Measurements from ENCODE around the gene COPB2.

Gene COPB2

DNA sequence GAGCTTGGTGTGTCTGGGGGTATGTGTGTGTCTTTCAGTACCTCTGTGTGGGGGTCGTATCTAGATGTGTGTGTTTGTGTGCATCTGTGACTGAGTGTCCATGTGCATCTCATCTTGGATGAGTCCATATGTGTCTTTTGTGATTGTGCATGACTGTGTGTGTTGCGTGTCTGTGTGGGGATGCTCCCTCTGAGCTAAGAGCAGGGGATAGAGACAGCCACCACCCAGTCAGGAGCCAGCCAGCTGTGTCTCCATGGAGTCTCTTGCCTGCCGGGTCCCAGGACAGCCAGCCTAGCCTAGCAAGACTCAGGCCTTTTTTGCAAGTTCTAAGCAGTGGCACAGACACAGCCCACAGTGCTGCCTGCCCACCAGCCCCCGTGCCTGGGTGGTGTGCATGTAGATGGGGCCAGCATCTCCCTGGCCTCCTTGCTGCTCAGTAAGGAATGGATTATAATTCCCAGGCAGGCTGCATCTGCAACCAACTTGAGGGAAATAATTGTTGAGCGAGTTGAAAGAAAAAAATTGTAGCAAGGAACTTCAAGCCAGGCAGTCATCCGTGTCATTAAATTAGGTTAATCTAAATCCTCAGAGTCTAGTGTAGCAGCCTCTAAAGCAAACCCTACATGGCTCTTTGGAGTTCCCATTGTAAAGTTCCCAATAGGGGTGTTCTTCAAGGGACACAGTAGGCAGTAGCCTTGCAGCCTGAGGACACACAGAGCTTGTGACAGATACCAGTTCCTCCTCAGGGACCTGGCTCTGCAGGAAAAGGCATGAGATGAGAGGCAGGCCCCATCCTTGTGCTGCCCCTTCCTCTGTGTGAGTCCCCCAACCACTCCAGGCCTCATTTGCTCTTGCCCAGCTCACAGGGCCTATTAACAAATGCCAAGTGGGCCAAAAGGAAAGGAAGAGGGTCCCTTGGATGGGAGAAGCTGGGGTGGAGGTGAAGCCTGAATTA, 81.6 kb downstream of the COPB2 start:
- DNase-seq (ENCODE audit: low read depth) = no peak

Data from activated gamma-delta T cell treated with anti-CD3 and anti-CD28 coated beads, Interleukin-2, amount 50 U/mL, for 16 hours (primary cell).